Activated T-helper 1 cell treated with anti-CD3 and anti-CD28 coated beads, Interleukin-12 subunit alpha, Interleukin-12 subunit beta, Interleukin-2, Interleukin-4 antibody, amounts not matched to agents 30 ng/mL and 10 ng/mL and 1 ng/mL, durations not matched to agents 14 hours and 24 hours and 36 hours (primary cell): Measurements from ENCODE around the gene RANGAP1. TPM values are rescaled to one million over a fixed set of nuclear protein-coding genes. Genes with fewer than 3 reads are reported as not detected.

Experiments
- DNase-seq: peaks from one replicate; pipeline ENCODE4 v3.0.0; 2021; ENCODE audit warnings: low spot score
- H3K27ac Mint-ChIP-seq: one replicate; pipeline ENCODE4 v1.8.0; 2021; ENCODE audit warnings: mild to moderate bottlenecking, mixed read lengths
- H3K27me3 Mint-ChIP-seq: one replicate; pipeline ENCODE4 v1.8.0; 2022; ENCODE audit warnings: mild to moderate bottlenecking, moderate library complexity, mixed read lengths; ENCODE audit not compliant: insufficient read depth
- H3K36me3 Mint-ChIP-seq: one replicate; pipeline ENCODE4 v1.8.0; 2021; ENCODE audit warnings: low read depth, mixed read lengths
- H3K4me1 Mint-ChIP-seq: one replicate; pipeline ENCODE4 v1.8.0; 2021; ENCODE audit warnings: low read depth, mixed read lengths
- H3K4me3 Mint-ChIP-seq: one replicate; pipeline ENCODE4 v1.8.0; 2021; ENCODE audit warnings: mild to moderate bottlenecking, moderate library complexity, mixed read lengths
- H3K9me3 Mint-ChIP-seq: one replicate; pipeline ENCODE4 v1.8.0; 2021; ENCODE audit warnings: mixed read lengths
- intact Hi-C: fragments of 100-400 bp; cut with micrococcal nuclease; formaldehyde crosslinking; loops from one replicate; pipeline ENCODE4 v1.15.1; 2024
- total RNA-seq: library from RNA; stranded (reverse); gene quantifications from 2 replicates; pipeline ENCODE4 v1.2.3, GENCODE V29; 2022

RANGAP1 gene
- total RNA-seq, 1 donor from 2014 or later, result 197 TPM

- Mint-ChIP-seq H3K9me3 (no peaks in the 10 kb centered on the region), H3K4me1 (peaks cover 21% of the 10 kb centered on the region), H3K27ac (no peak overlapping the region), H3K27me3 (peaks cover 6% of the 10 kb centered on the region), H3K36me3 (peaks cover 20% of the 10 kb centered on the region), H3K4me3 (peak overlapping the region; percentile 49)
- DNase-seq, result no peak
- intact Hi-C loops, result loop anchor here (5.0 kb wide), 1 partner anchor 1029 kb away; the partner anchor contains the start of gene TNRC6B
Measured at GRCh38 chr22:41206719-41207118, 79.3 kb downstream of the RANGAP1 start.

DNA sequence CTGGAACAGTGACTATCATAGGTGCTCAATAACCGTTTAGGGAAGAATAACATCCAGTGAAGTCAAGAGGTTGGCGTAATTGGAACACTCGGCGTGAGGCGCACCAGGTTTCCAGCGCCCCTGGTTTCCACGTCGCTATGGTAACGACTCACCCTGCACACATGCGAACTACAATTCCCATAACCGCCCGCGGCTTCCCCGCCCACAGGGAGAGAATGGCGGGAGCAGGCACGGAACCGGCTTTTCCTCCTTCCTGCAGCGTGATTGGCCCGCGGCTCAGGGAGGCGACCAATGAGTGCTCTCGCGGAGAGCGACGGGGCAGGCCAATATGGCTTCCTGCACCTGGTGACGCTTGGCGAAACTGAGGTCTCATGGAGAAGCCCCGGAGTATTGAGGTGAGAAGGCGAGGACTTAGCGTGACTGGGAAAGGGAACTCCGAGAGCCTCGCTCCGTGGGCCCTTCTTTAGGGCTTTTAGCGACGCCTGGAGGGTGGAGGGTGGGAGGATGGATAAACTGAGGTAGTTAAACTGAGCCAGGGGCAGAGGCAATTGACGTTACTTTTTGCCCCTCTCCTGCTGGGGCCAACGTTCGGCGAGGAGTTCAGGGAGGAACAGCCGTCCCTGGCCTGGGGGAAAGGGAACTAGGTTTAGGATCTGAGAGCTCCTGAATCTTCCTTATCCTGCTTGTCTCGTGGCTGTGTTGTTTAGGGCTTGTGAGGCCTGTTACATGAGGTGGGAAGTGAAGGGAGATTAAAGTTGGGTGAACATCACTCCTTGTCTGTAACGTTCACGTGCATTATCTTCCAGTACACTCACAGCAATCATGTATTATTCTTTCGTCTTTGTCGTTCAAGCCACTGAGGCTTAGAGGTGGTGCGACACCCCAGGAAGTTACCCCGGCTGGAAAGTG, 80.7 kb downstream of the RANGAP1 start, which contains the start of gene L3MBTL2:
Gene L3MBTL2, plus strand, starts transcription at position 321 of the 909 bp plus-strand sequence. Its CDS starts 51 bp downstream, at position 372.
- Mint-ChIP-seq H3K27ac (peak within 1 kb of the TSS; percentile 94), H3K27me3 (peaks cover 12% of the 10 kb centered on the region), H3K4me3 (peak within 1 kb of the TSS; percentile 97), H3K9me3 (no peaks in the 10 kb centered on the region), H3K36me3 (peaks cover 16% of the 10 kb centered on the region), H3K4me1 (peaks cover 21% of the 10 kb centered on the region)
- peak; percentile 98 for DNase-seq
- intact Hi-C loops, result loop anchor here (1.0 to 5.0 kb wide), 10 partner anchors 8 to 1028 kb away; partner anchors contain the start of genes ACO2, PHF5A, RANGAP1 and RBX1

- Mint-ChIP-seq H3K27ac (no peak overlapping the region), H3K4me3 (peak overlapping the region; percentile 25)
Measured at GRCh38 chr22:41204066-41204465, 81.9 kb downstream of the RANGAP1 start.

GRCh38 chr22:41203118-41203517, 82.9 kb downstream of the RANGAP1 start:
- Mint-ChIP-seq H3K27me3 (peaks cover 23% of the 10 kb centered on the region), H3K4me3 (no peak overlapping the region), H3K36me3 (peaks cover 5% of the 10 kb centered on the region), H3K4me1 (peaks cover 21% of the 10 kb centered on the region), H3K27ac (no peak overlapping the region), H3K9me3 (no peaks in the 10 kb centered on the region)
- intact Hi-C loops, result no loop called here
- DNase-seq, result no peak

More at GRCh38 chr22:41204066-41204465, 81.9 kb downstream of the RANGAP1 start:
- Mint-ChIP-seq H3K27me3 (peaks cover 20% of the 10 kb centered on the region), H3K4me1 (peaks cover 21% of the 10 kb centered on the region), H3K9me3 (no peaks in the 10 kb centered on the region), H3K36me3 (peaks cover 9% of the 10 kb centered on the region)
- DNase-seq, result no peak
- intact Hi-C loops, result loop anchor here (2.0 kb wide), 2 partner anchors 265 to 347 kb away; partner anchors contain the start of genes ACO2, PHF5A, ST13 and XPNPEP3

GRCh38 chr22:41201141-41201540, 84.8 kb downstream of the RANGAP1 start:
- Mint-ChIP-seq H3K9me3 (no peaks in the 10 kb centered on the region), H3K4me1 (peaks cover 21% of the 10 kb centered on the region), H3K27ac (no peak overlapping the region), H3K36me3 (peaks cover 3% of the 10 kb centered on the region), H3K4me3 (no peak overlapping the region), H3K27me3 (peaks cover 23% of the 10 kb centered on the region)
- intact Hi-C loops, result no loop called here
- DNase-seq, result no peak

DNA sequence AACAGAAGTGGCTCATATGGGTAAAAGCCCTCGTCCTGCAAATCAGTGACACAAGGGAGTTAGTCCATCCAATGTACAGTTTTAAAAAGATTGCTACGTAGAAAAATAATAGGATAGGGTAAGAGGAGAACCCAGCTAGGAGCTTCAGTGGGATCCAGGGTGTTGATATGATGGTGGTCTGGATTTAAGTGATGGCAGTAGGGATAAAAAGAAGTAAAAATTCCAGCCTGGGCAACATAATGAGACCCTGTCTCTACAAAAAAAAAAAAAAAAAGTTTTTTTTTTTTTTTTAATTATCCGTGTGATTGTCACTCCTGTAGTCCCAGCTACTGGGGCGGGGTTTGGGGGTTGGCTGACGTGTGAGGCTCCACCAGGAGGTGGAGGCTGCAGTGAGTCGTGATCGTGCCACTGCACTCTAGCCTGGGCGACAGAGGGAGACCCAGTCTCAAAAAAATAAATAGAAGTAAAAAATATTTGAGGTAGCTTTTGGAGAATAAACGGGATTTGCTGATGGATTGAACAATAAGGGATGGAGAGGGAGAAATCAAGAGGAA, 87.9 kb downstream of the RANGAP1 start:
- H3K4me3 Mint-ChIP-seq, result peak overlapping the region; percentile 88
- H3K4me1 Mint-ChIP-seq, result peaks cover 14% of the 10 kb centered on the region
- no peaks in the 10 kb centered on the region for H3K36me3 Mint-ChIP-seq
- H3K9me3 Mint-ChIP-seq, result no peaks in the 10 kb centered on the region
- H3K27ac Mint-ChIP-seq, result no peak overlapping the region
- DNase-seq, result peak; percentile 48
- intact Hi-C loops, result no loop called here
- H3K27me3 Mint-ChIP-seq, result peaks cover 32% of the 10 kb centered on the region

DNA sequence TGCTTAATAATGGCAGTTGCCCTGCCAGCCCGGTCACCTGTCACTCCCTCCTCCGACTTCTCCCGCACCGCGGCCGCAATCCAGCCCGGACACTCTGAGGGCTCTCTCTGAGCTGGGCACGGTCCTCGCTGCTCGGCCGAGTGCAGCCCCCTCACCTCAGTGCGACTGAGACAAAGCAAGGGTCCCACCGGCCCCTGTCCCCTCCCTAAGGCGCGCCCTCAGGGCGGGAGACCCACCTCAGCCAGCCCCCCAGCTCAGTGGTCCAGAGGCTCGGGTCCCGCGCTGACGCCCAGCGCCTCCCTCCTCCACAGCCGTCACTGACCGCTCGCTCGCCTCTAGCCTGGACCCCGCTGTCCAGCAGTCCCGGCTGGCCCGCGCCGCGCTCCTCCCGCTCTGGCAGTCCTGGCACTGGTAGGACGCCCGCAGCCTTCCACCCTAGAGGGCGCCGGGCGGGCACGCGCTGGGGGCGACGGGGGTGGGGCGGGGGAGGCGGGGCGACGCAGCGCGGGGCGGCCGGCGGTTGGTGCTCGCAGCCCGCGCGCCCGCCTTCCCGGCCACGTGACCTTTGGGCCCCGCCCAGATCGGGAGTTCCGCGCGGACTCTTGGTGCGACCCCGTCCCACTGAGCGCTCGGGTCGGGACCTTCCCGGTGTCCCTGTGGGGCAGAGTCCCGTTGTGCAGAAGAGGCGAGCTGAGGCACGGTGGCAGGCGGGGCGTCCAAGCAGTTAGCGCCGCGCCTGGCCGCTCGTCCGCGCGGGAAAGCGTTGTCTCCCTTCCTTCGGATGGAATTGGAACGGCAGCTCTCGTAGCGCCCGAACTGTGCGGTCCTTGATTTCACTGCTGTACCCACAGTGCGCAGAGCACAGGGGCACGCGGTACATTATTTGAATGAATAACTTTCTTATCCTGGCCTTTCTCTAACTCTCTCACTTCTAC, 88.7 kb downstream of the RANGAP1 start:
- no peaks in the 10 kb centered on the region for H3K36me3 Mint-ChIP-seq
- H3K9me3 Mint-ChIP-seq, result no peaks in the 10 kb centered on the region
- peak; percentile 78 for DNase-seq
- peaks cover 14% of the 10 kb centered on the region for H3K4me1 Mint-ChIP-seq
- peaks cover 35% of the 10 kb centered on the region for H3K27me3 Mint-ChIP-seq
- intact Hi-C loops, result loop anchor here (1.0 to 2.0 kb wide), 3 partner anchors 8 to 87 kb away; partner anchors contain the start of gene L3MBTL2
- peak overlapping the region; percentile 88 for H3K4me3 Mint-ChIP-seq
- no peak overlapping the region for H3K27ac Mint-ChIP-seq

Other genes with a start within 250 kb of the RANGAP1 start
- 69.2 and 85.8 TPM in 2 replicates for gene EP300, start 193.6 kb downstream of the RANGAP1 start, total RNA-seq
- gene L3MBTL2, start 80.9 kb downstream of the RANGAP1 start, total RNA-seq, result 51.9 and 56.6 TPM in 2 replicates
- gene CHADL, start 45.3 kb downstream of the RANGAP1 start, total RNA-seq, result 0.36 and 0.66 TPM in 2 replicates
- 77.1 and 79.0 TPM in 2 replicates for gene ZC3H7B, start 15.3 kb upstream of the RANGAP1 start, total RNA-seq
- gene TEF, start 95.8 kb upstream of the RANGAP1 start, total RNA-seq, result 1.6 and 2.1 TPM in 2 replicates
- 46.0 and 46.4 TPM in 2 replicates for gene TOB2, start 160.6 kb upstream of the RANGAP1 start, total RNA-seq
- gene PHF5A, start 182.5 kb upstream of the RANGAP1 start, total RNA-seq, result 83.7 and 96.8 TPM in 2 replicates
- 99.1 and 101 TPM in 2 replicates for gene ACO2, start 182.9 kb upstream of the RANGAP1 start, total RNA-seq